ENCODE results near the gene PRKCQ.
"Not testable (repeated sequence)": the region's sequence is repeated elsewhere in the genome, so short reads cannot be mapped to it uniquely, and the experiment has no call there.

PRKCQ gene

GRCh38 chr10:6402960-6403359, 177.1 kb downstream of the PRKCQ start:
- DNase-seq, result no peak

GRCh38 chr10:6402349-6402709, 177.7 kb downstream of the PRKCQ start:
- no peak for DNase-seq

- DNase-seq, result peak; percentile 78
These were observed 178.3 kb downstream of the PRKCQ start for GRCh38 chr10:6401558-6402348.

GRCh38 chr10:6400821-6401465, 179.1 kb downstream of the PRKCQ start:
- DNase-seq, result no peak

GRCh38 chr10:6400331-6400730, 179.7 kb downstream of the PRKCQ start:
- DNase-seq, result no peak

GRCh38 chr10:6399879-6400278, 180.2 kb downstream of the PRKCQ start:
- DNase-seq, result no peak

- DNase-seq, result no peak
These were observed 180.8 kb downstream of the PRKCQ start for GRCh38 chr10:6399231-6399741.

GRCh38 chr10:6398399-6398798, 181.7 kb downstream of the PRKCQ start:
- DNase-seq, result no peak

- no peak for DNase-seq
These were observed 183.4 kb downstream of the PRKCQ start for GRCh38 chr10:6396652-6397051.

GRCh38 chr10:6396226-6396625, 183.8 kb downstream of the PRKCQ start:
- DNase-seq, result no peak

- DNase-seq, result no peak
These were observed 184.5 kb downstream of the PRKCQ start for GRCh38 chr10:6395606-6396005.

GRCh38 chr10:6394084-6394483, 186.0 kb downstream of the PRKCQ start:
- DNase-seq, result no peak

- no peak for DNase-seq
These were observed 186.9 kb downstream of the PRKCQ start for GRCh38 chr10:6393168-6393567.

GRCh38 chr10:6390213-6390845, 189.7 kb downstream of the PRKCQ start:
- DNase-seq, result no peak

- DNase-seq, result no peak
These were observed 191.7 kb downstream of the PRKCQ start for GRCh38 chr10:6388261-6388893.

GRCh38 chr10:6386960-6387359, 193.1 kb downstream of the PRKCQ start:
- DNase-seq, result no peak

GRCh38 chr10:6386346-6386745, 193.7 kb downstream of the PRKCQ start:
- DNase-seq, result no peak

- DNase-seq, result no peak
These were observed 194.4 kb downstream of the PRKCQ start for GRCh38 chr10:6385665-6386064.

GRCh38 chr10:6384847-6385246, 195.2 kb downstream of the PRKCQ start:
- DNase-seq, result no peak

GRCh38 chr10:6384031-6384430, 196.0 kb downstream of the PRKCQ start:
- no peak for DNase-seq

- DNase-seq, result no peak
These were observed 196.8 kb downstream of the PRKCQ start for GRCh38 chr10:6383096-6383812.

- DNase-seq, result no peak
These were observed 198.0 kb downstream of the PRKCQ start for GRCh38 chr10:6382081-6382480.

- DNase-seq, result not testable (repeated sequence)
These were observed 199.6 kb downstream of the PRKCQ start for GRCh38 chr10:6380478-6380877.
